Stimulated activated CD4-positive, alpha-beta T cell treated with anti-CD3 and anti-CD28 coated beads, Interleukin-1b, Interleukin-23, amount 100 ng/mL, for 4 hours (primary cell): ENCODE results near the gene GRIA3.
"Not testable (repeated sequence)": the region's sequence is repeated elsewhere in the genome, so short reads cannot be mapped to it uniquely, and the experiment has no call there.

Source experiments
- DNase-seq, 2 donors: peaks; one replicate each; pipeline ENCODE4 v3.0.0-alpha.2; 2020; ENCODE audit warnings: low read depth in 2 of 2

The GRIA3 gene

DNA sequence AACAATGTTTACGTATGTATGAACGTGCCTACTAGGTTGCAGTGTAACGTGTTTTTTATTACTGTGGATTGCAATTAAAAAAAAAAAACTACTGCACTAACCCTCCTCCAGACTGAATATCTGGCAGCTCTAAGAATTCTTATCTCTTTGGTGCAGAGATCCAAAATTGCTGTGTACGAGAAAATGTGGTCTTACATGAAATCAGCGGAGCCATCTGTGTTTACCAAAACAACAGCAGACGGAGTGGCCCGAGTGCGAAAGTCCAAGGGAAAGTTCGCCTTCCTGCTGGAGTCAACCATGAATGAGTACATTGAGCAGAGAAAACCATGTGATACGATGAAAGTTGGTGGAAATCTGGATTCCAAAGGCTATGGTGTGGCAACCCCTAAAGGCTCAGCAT, 280.6 kb downstream of the GRIA3 start:
- no peak for DNase-seq

DNA sequence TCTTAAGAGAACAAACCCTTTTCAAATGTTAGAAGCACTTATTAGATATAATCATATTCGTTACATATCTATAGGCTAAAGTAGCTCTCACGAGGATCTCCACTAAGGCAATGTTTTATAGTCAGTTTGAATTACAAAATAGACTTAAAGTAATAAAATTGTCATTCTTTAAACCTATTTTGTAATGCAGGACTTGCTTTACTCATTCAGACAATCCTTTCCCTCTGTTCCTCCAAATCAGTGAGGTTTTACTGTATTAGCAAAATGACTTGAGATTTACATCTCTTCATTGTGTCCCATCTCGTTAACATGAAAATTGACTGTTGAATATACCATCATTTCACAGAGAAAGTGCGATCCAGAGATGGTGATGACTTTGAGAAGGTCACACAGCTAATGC, 284.4 kb downstream of the GRIA3 start:
- DNase-seq, result no peak

GRCh38 chrX:123475068-123475724, 291.1 kb downstream of the GRIA3 start:
- DNase-seq, result no peak

DNA sequence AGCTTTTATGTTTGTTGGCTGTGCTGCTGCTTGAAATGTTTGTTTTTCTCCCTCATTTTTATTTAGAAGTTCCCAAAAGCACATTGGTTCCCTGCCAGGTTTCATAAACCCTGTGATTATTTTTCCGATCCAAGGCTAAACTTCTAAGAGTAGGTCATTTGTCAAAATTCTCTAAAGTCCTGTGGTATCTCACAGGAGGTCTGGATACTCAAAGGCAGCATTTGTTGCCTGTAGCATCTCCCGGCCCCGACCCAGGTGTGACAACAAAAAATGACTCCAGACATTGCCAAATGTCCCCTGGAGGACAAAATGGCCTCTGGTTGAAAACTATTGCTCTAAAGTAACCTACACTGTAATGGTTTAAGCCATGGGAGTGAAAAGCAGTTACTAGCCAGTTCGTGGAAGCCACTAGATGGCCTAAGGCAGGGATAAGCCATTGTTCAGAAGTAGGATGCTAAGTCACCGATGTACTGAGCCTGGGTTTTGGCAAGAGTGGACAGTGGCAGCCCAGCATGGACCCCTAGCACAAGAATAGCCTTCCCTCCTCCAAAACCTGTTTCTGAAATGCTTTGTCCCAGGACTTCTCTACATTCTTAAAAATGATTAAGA, 292.6 kb downstream of the GRIA3 start:
- no peak for DNase-seq

- no peak for DNase-seq
Observed at GRCh38 chrX:123477673-123478072, 293.6 kb downstream of the GRIA3 start.

DNA sequence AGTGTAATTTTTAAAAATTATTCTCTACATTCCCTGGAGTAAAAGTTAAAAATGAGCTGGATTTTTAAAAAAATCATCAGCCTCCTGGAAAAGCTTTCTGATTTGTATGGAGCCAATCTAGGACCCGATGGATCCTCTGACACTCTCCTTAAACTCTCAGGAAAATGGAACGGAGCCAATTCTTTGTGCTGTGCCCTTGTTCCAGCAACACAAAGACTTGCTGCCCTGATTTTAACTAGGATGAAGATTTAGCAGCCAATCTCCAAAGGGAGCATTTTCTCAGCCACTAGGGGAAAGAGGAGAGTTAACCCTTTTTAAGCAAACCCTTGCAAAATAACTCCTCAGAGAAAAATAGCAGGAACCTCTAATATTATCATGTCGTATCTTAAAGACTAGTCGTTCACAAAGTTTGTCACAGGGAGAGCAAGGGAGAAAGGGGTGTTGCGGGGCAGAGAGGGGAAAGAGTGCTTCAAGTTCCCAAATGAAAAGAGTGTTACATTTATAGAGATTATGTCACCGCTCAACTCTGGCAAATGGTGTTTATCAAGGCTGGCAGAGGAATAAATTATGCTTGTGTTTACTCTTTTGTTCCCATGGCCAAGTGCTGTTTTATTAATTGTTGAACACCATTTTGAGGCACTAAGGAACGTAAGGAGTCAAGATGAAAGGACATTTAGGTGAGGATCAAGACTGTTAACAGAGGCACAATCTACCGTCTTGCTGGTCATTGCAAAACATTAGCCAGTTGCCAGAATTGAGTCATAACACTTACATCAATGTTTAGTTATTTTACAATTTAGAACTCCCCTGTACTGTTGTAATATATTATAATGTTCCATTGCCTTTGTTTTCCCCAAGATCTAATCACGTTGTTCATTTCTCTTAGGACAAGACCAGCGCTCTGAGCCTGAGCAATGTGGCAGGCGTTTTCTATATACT, 298.1 kb downstream of the GRIA3 start:
- DNase-seq, result no peak

- no peak for DNase-seq
Observed at GRCh38 chrX:123486297-123486696, 302.2 kb downstream of the GRIA3 start.

- no peak for DNase-seq
Observed at GRCh38 chrX:123487236-123487635, 303.2 kb downstream of the GRIA3 start.

- DNase-seq, result no peak
Observed at GRCh38 chrX:123487669-123488068, 303.6 kb downstream of the GRIA3 start.

DNA sequence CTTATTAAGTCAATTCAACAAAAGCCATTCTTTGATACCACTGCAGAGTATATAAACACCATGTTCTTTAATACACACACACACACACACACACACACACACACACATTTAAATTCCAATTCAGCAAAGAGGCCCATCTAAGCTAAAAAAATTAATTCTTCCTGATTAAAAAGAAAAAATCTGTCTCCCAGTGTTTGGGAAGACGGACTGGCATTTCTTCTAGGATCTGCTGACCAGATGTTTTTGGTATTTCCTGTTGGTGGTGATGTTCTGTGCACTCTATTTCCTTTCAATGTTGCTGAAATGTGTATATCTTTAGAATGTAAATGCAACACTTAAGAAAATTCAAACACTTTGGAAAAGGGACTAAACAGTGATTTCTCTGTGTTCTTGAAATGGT, 304.9 kb downstream of the GRIA3 start:
- DNase-seq, result no peak

- DNase-seq, result no peak
Observed at GRCh38 chrX:123493857-123494256, 309.8 kb downstream of the GRIA3 start.

DNA sequence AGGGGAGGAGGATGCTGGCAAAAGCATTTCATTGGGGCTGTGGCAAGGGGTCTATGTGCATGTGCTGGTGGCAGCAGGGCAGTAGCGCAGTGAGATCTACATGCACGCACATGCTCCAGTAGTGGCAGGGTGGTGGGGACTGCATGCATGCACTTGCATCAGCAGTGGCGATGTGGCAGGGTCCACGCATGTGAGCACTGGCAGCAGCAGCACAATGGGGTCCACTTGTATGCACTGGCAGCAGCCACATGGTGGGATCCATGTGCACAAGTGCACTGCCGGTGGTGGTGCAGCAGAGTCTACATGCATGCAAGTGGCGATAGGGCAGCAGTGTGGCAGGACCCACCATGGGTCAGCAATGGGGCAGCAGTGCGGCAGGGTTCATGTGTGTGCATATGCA, 315.7 kb downstream of the GRIA3 start:
- no peak for DNase-seq

GRCh38 chrX:123504047-123504446, 320.0 kb downstream of the GRIA3 start:
- DNase-seq, result no peak

DNA sequence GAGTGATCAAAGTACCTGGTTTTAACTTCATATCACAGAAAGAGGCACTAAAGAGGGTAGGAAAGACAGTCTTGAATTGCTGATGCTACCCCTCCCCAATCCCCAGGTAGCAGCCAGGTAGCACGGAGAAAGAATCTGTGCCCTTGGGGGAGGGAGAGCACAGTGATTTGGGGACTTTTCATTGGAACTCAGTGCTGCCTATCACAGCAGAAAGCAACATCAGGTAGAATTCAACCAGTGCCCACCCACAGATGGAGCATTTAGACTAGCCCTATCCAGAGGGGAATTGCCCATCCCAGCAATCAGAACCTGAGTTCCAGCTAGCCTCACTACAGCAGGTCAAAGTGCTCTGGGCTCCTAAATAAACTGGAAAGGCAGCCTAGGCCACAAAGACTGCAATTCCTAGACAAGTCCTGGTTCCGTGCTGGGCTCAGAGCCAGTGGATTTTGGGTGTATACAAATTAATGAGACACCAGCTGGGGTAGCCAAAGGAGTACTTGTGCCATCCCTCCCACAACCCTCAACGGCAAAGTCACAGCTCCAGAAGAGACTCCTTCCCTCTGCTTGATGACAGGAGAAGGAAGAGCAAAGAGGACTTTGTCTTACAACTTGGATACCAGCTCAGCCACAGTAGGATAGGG, 320.7 kb downstream of the GRIA3 start:
- DNase-seq, result no peak

DNA sequence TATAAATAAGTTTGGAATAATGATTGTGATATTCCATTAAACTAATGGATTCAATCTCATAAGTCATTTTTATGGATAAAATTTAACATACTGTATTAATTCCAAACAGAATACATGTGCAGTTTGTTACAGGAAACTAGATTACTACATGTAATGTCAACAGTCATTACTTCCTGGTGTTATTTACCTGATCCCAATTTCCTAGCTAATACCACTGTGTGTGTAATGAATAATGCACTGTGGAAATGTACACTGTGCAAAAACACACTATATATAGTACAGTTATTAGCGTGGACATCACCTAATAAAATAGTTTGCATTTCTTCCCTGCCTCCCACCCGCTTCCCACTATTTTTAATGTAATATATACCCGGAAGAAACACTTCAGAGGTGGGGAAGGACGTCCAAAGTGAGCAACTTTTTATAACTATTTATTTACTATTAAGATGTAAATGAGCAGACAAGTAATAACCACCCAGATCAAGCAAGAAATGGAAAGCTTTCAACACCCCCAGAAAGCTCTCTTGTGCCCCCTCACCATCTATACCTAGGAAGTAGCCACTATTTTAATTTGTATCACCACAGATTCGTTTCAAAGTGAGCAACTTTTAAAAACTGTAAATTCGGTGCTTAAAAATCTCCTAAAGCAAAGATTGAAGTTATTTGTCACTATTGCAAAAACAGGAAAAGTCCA, 329.7 kb downstream of the GRIA3 start:
- no peak for DNase-seq

- DNase-seq, result not testable (repeated sequence)
Observed at GRCh38 chrX:123514279-123514640, 330.2 kb downstream of the GRIA3 start.

GRCh38 chrX:123518791-123519190, 334.7 kb downstream of the GRIA3 start:
- no peak for DNase-seq

DNA sequence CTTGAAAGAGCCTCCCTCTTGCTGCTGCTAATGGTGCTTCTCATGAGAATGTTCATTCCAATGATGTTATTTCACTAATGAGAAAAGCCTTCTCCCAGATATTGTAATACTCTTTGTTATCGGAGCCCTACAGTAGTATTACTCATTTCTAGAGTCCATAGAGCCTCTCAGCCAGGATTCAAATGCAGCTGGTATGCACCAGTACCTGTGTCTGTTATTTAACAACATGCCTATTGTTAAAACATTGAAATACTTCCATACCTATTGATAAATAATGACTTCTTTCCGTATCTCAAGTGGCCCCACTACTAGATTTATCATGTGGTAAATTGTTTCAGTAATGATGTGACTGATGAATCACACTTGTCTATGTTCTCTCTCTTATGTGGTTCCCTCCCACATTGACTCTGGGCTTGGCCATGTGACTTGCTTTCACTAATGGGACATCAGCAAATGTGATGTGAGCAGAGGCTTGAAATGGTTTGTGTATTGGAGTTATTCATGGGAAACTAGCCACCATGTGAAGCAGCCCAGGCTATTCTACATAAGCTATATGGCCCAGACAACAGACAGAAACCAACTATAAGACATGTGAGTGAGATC, 341.1 kb downstream of the GRIA3 start:
- DNase-seq, result no peak

- DNase-seq, result not testable (repeated sequence)
Observed at GRCh38 chrX:123530726-123531125, 346.6 kb downstream of the GRIA3 start.
